Stimulated activated CD8-positive, alpha-beta memory T cell treated with anti-CD3 and anti-CD28 coated beads, Interleukin-4, amount 100 ng/mL, for 4 hours (primary cell): ENCODE measurements around the gene NEURL2.

Source experiments
- DNase-seq, 2 donors: peaks; one replicate each; pipeline ENCODE4 v3.0.0-alpha.2; 2020; ENCODE audit warnings: low read depth in 2 of 2, low spot score in 1 of 2

The NEURL2 gene

DNA sequence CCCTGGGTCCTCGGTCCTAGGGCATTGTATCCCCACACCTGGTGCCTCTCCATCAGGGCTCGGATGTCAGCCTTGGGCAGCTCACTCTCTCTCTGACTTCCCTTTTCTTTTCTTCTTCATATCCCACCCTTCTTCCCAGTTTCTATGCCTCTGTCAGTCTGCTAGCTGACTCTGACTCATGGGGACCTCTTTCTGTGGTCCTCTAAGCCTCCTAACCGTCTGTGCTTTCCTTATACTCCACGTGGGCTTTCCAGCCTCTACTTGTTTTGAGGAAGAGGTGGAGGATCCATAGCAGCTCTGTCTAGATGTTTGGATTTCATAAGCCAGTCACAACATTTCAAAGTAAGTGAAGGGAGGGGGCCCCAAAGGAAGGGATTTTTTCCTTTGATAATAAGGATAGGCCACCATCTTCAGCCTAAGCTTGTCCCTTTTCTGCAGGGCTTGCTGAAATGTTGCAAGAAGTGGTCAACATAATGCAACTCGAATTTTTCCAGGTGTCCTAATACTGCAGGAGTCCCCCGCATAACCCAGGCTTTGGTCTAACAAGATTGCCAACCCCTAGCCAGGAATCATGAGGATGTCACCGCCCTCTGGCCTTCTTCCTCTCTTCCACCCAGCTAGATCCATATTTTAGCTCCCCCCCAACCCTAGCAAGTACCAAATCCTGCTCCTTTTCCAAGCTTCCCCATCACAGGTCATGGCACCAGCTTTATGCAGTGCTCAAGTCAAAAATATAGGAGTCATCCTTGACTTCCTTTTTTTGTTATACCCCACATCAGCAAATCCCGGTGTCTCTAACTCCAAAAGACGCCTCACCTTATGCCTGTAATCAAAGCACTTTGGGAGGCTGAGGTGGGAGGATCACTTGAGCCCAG is 29.7 kb upstream of the NEURL2 start:
- no peak for DNase-seq

DNA sequence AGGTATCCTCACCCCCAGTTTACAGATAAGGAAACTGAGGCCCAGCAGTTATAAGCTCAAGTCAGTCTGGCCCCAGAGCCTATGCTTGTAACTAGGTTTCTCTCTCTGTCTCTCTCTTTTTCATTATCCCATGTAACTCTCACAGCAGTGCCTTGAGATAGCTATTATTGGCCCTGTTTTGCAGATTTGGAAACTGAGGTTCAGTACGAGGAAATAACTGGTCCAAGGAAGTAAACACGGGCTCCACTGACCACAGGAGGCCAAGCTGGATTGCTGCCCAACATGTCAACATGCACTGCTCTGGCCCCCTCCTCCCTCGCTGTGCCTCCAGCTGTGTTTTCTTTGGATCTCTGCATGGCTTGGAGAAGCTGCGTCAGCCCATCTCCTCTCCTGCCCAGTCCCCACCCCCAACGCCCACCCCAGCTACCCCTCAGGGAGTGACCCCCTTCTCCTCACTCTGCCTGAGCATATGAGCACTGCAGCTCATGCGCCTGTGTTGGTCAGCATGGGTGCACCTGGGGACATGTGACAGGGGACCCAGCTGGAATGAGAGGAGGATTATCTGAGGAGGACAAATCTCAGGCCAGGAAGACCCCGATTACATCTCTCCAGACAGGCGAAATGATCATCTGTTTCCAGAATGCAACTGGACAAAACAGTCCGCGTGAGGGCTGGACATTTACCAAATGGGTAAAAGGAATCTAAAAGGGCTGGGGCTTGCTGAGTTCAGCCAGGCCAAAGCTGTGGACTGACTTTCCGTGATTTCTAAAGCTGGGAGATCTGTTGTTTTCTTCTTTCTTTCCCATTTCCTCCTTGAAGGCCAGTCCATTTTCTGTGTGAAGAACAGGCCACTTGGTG is 28.8 kb upstream of the NEURL2 start:
- DNase-seq, result no peak

DNA sequence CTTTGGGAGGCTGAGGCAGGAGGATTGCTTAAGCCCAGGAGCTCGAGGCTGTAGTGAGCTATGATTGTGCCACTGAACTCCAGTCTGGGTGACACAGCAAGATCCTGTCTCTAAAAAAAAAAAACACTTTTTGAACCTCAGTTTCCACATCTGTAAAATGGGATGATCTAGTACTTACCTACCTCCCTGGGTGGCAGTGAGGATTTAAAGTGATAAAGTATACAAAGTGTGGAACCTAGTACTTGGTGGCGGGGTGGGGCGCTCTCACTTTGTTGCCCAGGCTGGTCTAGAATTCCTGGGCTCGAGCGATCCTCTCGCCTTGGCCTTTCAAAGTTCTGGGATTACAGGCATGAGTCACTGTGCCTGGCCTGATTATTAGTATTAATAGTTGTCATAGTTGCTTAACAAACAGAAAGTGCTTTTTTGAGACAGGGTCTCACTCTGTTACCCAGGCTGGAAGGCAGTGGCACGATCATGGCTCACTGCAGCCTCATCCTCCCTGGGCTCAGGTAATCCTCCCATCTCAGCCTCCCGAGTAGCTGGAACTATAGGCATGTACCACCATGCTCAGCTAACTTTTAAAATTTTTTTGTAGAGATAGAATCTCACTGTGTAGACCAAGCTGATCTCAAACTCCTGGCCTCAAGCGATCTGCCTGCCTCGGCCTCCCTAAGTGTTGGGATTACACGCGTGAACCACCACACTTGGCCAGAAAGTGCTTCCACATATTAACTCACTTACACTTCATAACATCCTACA is 27.9 kb upstream of the NEURL2 start:
- no peak for DNase-seq

GRCh38 chr20:45918182-45918737 is 27.3 kb upstream of the NEURL2 start:
- no peak for DNase-seq

DNA sequence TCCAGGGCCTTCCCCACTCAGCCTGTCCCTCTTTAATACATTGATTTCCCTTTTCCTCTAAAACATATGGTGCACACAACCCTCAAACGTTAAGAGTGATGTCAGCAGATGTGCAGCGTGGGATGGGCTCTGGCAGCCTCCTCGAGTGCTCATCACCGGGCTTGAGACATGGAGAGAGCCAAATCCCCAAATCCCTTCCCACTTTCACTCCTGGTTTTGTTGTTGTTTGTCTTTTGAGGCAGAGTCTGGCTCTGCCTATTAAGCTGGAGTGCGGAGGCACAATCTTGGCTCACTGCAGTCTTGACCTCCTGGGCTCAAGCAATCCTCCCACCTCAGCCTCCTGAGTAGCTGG is 26.8 kb upstream of the NEURL2 start:
- no peak for DNase-seq

DNA sequence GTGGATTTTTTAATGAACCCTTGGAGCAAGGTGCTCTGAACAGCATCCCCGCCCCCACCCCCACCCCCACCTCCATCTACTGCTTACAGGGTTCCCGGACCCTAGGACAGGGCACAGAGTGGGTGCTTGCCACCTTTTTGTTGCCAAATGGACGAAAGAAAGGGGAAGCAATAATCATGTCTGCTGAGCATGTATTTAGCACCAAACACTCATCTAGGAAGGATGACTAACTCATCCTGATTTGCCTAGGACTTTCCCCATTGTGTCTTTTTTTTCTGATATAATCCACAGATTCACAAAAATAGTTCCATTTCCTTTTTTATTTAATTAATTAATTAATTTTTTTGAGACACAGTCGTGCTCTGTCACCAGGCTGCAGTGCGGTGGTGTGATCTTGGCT is 22.1 kb upstream of the NEURL2 start:
- no peak for DNase-seq

GRCh38 chr20:45912344-45912682 is 21.3 kb upstream of the NEURL2 start:
- DNase-seq, result no peak

GRCh38 chr20:45911486-45912343 is 20.7 kb upstream of the NEURL2 start, which contains the start of gene PLTP:
PLTP (minus strand) TSS chr20:45912155; CDS start chr20:45911452, 703 bp downstream.
- DNase-seq, result no peak

- peak; percentile 85 to 87 for DNase-seq
Observed at GRCh38 chr20:45910670-45911485, 19.9 kb upstream of the NEURL2 start.

GRCh38 chr20:45909817-45910669 is 19.0 kb upstream of the NEURL2 start:
- no peak for DNase-seq

- DNase-seq, result no peak
Observed at GRCh38 chr20:45909336-45909808, 18.4 kb upstream of the NEURL2 start.

DNA sequence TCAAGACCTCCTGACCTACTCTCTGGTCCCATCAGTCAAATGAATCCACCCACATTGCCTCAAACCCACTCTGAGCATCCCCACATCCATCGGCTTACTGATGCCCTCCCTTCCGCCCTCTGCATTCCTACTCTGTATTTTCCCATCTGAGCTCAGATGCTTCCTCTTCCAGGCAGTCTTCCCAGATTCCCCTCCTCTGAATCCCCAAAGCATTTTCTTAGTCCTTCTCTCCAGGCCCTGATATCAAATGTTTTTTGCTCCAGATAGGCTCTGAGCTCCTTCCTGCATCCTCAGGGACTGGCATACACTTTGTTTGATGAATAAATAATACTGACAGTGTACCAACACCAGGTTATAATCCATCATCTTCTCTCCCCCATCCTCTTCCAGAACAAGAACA is 17.1 kb upstream of the NEURL2 start:
- no peak for DNase-seq

DNA sequence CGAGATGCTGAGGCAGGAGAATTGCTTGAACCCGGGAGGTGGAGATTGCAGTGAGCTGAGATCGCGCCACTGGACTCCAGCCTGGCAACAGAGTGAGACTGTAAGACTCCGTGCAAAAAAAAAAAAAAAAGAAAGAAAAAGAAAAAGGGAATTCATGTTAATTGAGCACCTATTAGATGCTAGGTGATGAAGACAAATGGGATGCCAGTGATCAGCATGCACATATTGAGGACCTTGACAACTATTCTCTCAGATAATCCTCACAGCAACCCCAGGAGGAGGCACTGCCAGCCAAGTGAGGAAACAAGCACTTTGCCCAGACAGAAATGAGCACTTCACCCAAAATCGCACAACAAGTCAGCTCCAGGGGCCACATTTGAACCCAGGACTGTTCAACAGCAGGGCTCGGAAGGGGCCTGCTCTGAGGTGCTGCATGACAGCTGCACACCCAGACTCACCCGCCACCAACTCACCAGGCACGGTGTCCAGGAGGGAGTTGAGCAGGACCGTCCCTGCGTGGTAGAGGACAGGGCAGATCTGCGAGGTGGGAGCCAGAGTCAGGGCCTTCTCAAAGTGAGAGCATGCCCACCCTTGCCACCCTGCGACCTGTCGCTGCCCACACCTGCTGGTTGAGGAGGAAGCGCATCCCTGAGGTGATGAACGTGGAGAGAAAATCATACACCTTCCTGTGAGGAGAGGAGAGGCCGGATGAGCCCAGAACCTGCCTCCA is 16.4 kb upstream of the NEURL2 start:
- no peak for DNase-seq

GRCh38 chr20:45905505-45906079 is 14.6 kb upstream of the NEURL2 start:
- DNase-seq, result no peak

- no peak for DNase-seq
Observed at GRCh38 chr20:45904583-45905504, 13.8 kb upstream of the NEURL2 start.

DNA sequence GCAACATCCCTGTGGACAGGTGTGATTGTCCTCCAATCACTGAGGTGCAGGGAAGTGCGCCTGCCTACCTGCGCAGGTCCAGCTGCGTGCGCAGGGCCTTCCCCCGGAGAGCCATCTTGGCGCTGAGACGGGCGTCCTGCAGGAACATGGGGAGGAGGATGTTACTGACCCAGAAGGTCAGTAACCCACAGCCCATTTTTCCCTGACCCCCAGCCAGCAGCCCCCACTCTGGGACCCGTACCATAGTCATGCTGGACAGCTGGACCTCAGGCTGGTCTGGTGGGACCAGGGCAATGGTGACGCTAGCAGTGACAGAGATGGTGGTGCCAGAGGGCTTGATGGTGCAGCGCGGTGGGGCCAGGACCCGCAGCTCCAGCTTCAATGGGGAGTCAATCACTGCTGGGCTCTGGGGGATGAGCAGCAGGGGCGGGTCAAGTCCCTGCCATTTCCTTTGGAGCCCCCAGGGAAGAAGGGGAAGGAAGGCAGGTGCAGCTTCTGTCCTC is 11.2 kb upstream of the NEURL2 start:
- DNase-seq, result no peak
